ENCODE results near the gene CTNNA3. TPM values are rescaled to one million over a fixed set of nuclear protein-coding genes. Genes with fewer than 3 reads are reported as not detected.

The CTNNA3 gene
- total RNA-seq, 1 donor from 2014 or later: under 0.01 TPM

- no peaks in the 10 kb centered on the region for H3K4me1 ChIP-seq
- intact Hi-C loops (cut with DNase I): no loop called here
These were observed 1108.9 kb downstream of the CTNNA3 start for GRCh38 chr10:66586897-66587679.

GRCh38 chr10:66586073-66586472 is 1109.9 kb downstream of the CTNNA3 start:
- no peak for DNase-seq (ENCODE audit: low spot score in 2 of 2)
- no peak overlapping the region for H3K27ac ChIP-seq
- intact Hi-C loops (cut with DNase I): no loop called here
- H3K9me3 ChIP-seq: peaks cover 0 to 6% of the 10 kb centered on the region in 2 donors
- H3K27me3 ChIP-seq: no peaks in the 10 kb centered on the region
- H3K4me1 ChIP-seq: no peaks in the 10 kb centered on the region
- TF ChIP-seq CTCF (IDR thresholded peaks at IDR 0.05): no peak
- no peaks in the 10 kb centered on the region for H3K36me3 ChIP-seq
- H3K4me3 ChIP-seq: no peak overlapping the region

More at GRCh38 chr10:66586897-66587679, 1108.9 kb downstream of the CTNNA3 start:
- TF ChIP-seq CTCF (IDR thresholded peaks at IDR 0.05): no peak
- no peaks in the 10 kb centered on the region for H3K27me3 ChIP-seq
- DNase-seq (ENCODE audit: low spot score in 2 of 2): no peak
- H3K27ac ChIP-seq: no peak overlapping the region
- no peaks in the 10 kb centered on the region for H3K36me3 ChIP-seq
- peaks cover 0 to 4% of the 10 kb centered on the region in 2 donors for H3K9me3 ChIP-seq
- H3K4me3 ChIP-seq: no peak overlapping the region

- Histone ChIP-seq H3K27me3 (no peaks in the 10 kb centered on the region), H3K4me3 (no peak overlapping the region), H3K4me1 (no peaks in the 10 kb centered on the region), H3K27ac (no peak overlapping the region), H3K9me3 (no peaks in the 10 kb centered on the region), H3K36me3 (no peaks in the 10 kb centered on the region)
- intact Hi-C loops (cut with DNase I): no loop called here
- no peak for DNase-seq (ENCODE audit: low spot score in 2 of 2)
- no peak for TF ChIP-seq CTCF (IDR thresholded peaks at IDR 0.05)
These were observed 1120.6 kb downstream of the CTNNA3 start for GRCh38 chr10:66575251-66575855.

GRCh38 chr10:66572700-66573099 is 1123.3 kb downstream of the CTNNA3 start:
- TF ChIP-seq CTCF (IDR thresholded peaks at IDR 0.05): no peak
- no peaks in the 10 kb centered on the region for H3K9me3 ChIP-seq
- intact Hi-C loops (cut with DNase I): no loop called here

GRCh38 chr10:66565999-66566398 is 1130.0 kb downstream of the CTNNA3 start:
- no peak for DNase-seq (ENCODE audit: low spot score in 2 of 2)
- no peak for TF ChIP-seq CTCF (IDR thresholded peaks at IDR 0.05)
- no peaks in the 10 kb centered on the region for H3K9me3 ChIP-seq
- intact Hi-C loops (cut with DNase I): no loop called here
- no peaks in the 10 kb centered on the region for H3K36me3 ChIP-seq
- H3K27me3 ChIP-seq: no peaks in the 10 kb centered on the region
- no peak overlapping the region for H3K4me3 ChIP-seq
- H3K27ac ChIP-seq: no peak overlapping the region
- no peaks in the 10 kb centered on the region for H3K4me1 ChIP-seq

More at GRCh38 chr10:66572700-66573099, 1123.3 kb downstream of the CTNNA3 start:
- Histone ChIP-seq H3K27me3 (no peaks in the 10 kb centered on the region), H3K4me3 (no peak overlapping the region), H3K4me1 (no peaks in the 10 kb centered on the region), H3K27ac (no peak overlapping the region), H3K36me3 (no peaks in the 10 kb centered on the region)
- DNase-seq (ENCODE audit: low spot score in 2 of 2): no peak

All from ascending aorta (tissue), 2 donors.